ACC112 (cell line): ENCODE data around the gene KRTAP10-8.
"Not testable (repeated sequence)": the region's sequence is repeated elsewhere in the genome, so short reads cannot be mapped to it uniquely, and the experiment has no call there.

Source experiments
- H2AFZ ChIP-seq: fragments of 200-600 bp; sonication (generic); one replicate; pipeline ENCODE4 v1.6.0; 2017; ENCODE audit warnings: antibody characterized with exemption, low read length; ENCODE audit not compliant: unreplicated experiment
- H3K27ac ChIP-seq: fragments of 200-600 bp; sonication (generic); 2 replicates; pipeline ENCODE4 v1.5.1; 2014; ENCODE audit warnings: low read depth, mild to moderate bottlenecking, antibody characterized with exemption, low read length, moderate library complexity
- H3K27me3 ChIP-seq: fragments of 200-600 bp; sonication (generic); 2 replicates; pipeline ENCODE4 v1.6.1; 2014; ENCODE audit warnings: mild to moderate bottlenecking, antibody characterized with exemption, low read length, moderate library complexity, mixed read lengths; ENCODE audit not compliant: insufficient read depth
- H3K36me3 ChIP-seq: fragments of 200-600 bp; sonication (generic); 2 replicates; pipeline ENCODE4 v1.6.1; 2016; ENCODE audit warnings: mild to moderate bottlenecking, antibody characterized with exemption, low read length, moderate library complexity, mixed read lengths; ENCODE audit not compliant: insufficient read depth
- H3K4me1 ChIP-seq: fragments of 200-600 bp; sonication (generic); one replicate; pipeline ENCODE4 v1.6.1; 2016; ENCODE audit warnings: low read length, mixed read lengths; ENCODE audit not compliant: insufficient read depth, unreplicated experiment, control insufficient read depth
- H3K4me3 ChIP-seq: fragments of 200-600 bp; sonication (generic); 2 replicates; pipeline ENCODE4 v1.5.1; 2014; ENCODE audit warnings: mild to moderate bottlenecking, low read depth, low read length
- H3K79me2 ChIP-seq: fragments of 200-600 bp; sonication (generic); one replicate; pipeline ENCODE4 v1.6.0; 2016; ENCODE audit warnings: low read length; ENCODE audit not compliant: control insufficient read depth, unreplicated experiment, insufficient read depth

KRTAP10-8 gene

DNA sequence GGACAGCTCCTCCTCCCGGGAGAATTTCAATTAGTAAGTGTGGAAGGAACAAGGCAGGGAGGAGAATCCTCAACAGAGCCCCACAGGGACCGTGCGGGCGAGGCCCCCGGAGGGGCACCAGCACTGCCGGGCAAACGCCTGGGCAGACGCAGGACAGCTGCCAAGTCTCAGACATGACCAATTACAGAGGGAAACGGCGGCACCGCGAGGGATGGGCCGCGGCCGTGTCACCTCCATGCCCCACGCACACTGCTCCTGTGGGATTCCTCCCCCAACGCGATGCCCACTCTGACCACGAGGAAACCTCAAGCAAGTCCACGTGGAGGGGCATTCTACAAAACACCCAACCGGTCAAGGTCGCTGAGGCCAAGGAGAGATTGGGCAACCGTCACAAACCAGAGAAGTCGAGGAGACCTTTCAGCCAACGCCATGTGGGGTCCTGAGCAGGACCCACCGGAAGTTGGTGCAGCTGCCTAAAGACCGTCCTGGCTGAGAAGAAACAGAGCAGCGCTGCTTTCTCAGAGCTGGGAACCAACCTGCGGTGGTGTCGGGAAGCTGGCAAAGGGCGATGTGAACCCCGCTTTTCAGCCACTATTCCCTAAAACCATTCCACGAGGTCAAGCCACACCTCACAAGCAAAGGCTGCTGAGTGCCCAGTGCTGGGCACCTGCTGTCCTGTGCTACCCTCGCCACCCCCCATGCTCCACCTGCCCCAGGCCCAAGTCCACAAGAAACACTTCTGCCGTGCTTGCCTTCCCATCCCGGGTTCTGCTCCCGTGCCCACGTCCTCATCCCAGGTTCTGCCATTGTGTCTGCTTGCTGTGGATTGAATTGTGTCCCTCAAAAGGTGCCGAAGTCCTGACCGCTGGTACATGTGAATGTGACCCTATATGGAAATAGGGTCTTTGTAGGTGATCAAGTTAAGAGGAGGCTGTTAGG lies 39.8 kb upstream of the KRTAP10-8 start:
- no peaks in the 10 kb centered on the region for H3K4me1 ChIP-seq
- no peak overlapping the region for H3K4me3 ChIP-seq
- no peak overlapping the region for H2AFZ ChIP-seq
- H3K36me3 ChIP-seq: no peaks in the 10 kb centered on the region
- no peak overlapping the region for H3K27ac ChIP-seq
- H3K27me3 ChIP-seq: peaks cover 3% of the 10 kb centered on the region; the same call in 1 of the 2 replicates
- no peaks in the 10 kb centered on the region for H3K79me2 ChIP-seq

GRCh38 chr21:44572959-44573583 lies 38.8 kb upstream of the KRTAP10-8 start:
- Histone ChIP-seq H2AFZ (no peak overlapping the region), H3K4me3 (no peak overlapping the region), H3K79me2 (no peaks in the 10 kb centered on the region), H3K27me3 (peaks cover 7% of the 10 kb centered on the region; the same call in 1 of the 2 replicates), H3K27ac (no peak overlapping the region), H3K4me1 (no peaks in the 10 kb centered on the region), H3K36me3 (no peaks in the 10 kb centered on the region)

GRCh38 chr21:44573630-44574456 lies 38.0 kb upstream of the KRTAP10-8 start, which contains the start of gene KRTAP10-4:
Gene KRTAP10-4, plus strand, starts transcription at chr21:44573729. Its CDS starts 30 bp downstream, at chr21:44573759.
- H3K27ac ChIP-seq, H3K4me1 ChIP-seq, H3K79me2 ChIP-seq, H3K27me3 ChIP-seq, H3K4me3 ChIP-seq, H2AFZ ChIP-seq, H3K36me3 ChIP-seq: not testable (repeated sequence)

DNA sequence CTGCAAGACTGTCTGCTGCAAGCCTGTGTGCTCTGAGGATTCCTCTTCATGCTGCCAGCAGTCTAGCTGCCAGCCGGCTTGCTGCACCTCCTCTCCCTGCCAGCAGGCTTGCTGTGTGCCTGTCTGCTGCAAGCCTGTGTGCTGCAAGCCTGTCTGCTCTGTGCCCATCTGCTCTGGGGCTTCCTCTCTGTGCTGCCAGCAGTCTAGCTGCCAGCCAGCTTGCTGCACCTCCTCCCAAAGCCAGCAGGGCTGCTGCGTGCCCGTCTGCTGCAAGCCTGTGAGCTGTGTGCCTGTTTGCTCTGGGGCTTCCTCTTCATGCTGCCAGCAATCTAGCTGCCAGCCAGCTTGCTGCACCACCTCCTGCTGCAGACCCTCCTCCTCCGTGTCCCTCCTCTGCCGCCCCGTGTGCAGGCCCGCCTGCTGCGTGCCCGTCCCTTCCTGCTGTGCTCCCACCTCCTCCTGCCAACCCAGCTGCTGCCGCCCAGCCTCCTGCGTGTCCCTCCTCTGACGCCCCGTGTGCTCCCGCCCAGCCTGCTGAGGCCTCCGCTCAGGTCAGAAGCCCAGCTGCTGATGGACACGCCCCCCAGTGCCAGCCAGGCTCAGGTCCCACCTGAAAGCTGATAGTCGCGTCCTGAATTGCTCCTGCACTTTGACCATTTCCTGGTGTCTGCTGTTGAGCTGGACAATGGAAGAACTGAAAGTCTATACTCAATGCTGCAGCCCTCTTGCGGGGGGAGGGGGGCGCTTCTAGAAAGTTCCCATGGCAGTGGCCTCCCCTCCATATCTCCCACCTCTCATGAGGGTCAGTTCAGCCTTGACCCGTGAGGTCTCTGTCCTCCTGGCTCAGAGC lies 37.2 kb upstream of the KRTAP10-8 start:
- Histone ChIP-seq H3K27me3 (peaks cover 7% of the 10 kb centered on the region; the same call in 1 of the 2 replicates), H3K27ac (no peak overlapping the region)

DNA sequence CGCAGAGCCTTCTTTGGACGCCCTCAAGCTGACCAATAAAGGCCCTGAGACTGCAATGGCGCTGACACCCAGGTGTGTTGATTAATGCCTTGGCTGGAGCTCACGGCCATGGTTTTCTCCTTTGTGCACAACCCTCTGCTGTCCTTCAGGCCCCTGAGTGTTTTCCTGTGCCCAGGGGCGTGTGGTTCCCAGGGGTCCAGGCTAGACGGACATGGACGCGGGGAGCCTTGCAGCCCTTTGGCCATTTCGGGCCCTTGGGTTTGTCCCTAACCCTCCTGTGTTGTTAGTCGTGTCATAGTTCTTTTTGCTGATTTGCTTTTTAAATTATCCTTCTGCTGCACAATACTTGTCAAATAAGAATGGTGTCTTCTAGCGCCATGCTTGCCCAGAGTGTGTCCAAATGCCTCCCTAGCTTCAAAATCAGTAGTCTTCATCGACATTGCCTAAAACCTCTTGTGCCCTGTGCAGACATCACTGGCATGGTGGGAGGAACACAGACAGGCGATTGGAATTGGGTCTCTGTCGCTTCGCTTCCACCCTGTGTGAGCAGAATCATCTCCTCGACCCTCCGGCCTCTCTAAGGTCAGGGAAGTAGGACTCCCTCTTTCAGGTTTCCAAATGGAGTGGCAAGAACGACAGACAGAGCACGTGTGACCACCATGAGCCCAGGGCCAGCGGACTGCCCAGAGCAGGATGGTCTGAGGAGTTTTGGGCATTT lies 36.4 kb upstream of the KRTAP10-8 start:
- H3K4me1 ChIP-seq: no peaks in the 10 kb centered on the region
- H3K79me2 ChIP-seq: no peaks in the 10 kb centered on the region
- H3K27ac ChIP-seq: no peak overlapping the region
- no peaks in the 10 kb centered on the region for H3K36me3 ChIP-seq
- peaks cover 7% of the 10 kb centered on the region; the same call in 1 of the 2 replicates for H3K27me3 ChIP-seq
- H2AFZ ChIP-seq: no peak overlapping the region
- no peak overlapping the region for H3K4me3 ChIP-seq

More for the DNA sequence above, 37.2 kb upstream of the KRTAP10-8 start:
- Histone ChIP-seq H3K79me2 (no peaks in the 10 kb centered on the region), H3K4me1 (no peaks in the 10 kb centered on the region), H2AFZ (no peak overlapping the region), H3K36me3 (no peaks in the 10 kb centered on the region), H3K4me3 (no peak overlapping the region)

DNA sequence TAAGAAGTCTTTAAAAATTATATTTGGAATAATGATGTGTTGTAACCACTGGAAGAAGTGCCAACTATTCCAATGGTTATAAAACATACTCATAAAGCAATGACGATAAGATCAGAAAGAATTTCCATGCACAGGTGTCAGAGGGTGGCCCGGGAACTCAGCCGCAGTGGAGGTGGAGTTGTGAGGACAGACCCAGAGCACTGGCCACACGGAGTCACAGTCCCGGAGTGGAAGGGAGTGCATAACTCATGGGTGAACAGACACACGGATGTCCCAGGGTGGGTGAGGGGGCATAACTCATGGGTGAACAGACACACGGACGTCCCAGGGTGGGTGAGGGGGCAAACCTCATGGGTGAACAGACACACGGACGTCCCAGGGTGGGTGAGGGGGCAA lies 35.9 kb upstream of the KRTAP10-8 start:
- Histone ChIP-seq H2AFZ (no peak overlapping the region), H3K79me2 (no peaks in the 10 kb centered on the region), H3K27ac (no peak overlapping the region), H3K4me3 (no peak overlapping the region), H3K27me3 (0 out of 2 replicates have a peak, but pooled peaks cover 7% of the 10 kb centered on the region), H3K36me3 (no peaks in the 10 kb centered on the region), H3K4me1 (no peaks in the 10 kb centered on the region)

GRCh38 chr21:44578371-44579055 lies 33.4 kb upstream of the KRTAP10-8 start:
- no peaks in the 10 kb centered on the region for H3K4me1 ChIP-seq
- H3K79me2 ChIP-seq: no peaks in the 10 kb centered on the region

DNA sequence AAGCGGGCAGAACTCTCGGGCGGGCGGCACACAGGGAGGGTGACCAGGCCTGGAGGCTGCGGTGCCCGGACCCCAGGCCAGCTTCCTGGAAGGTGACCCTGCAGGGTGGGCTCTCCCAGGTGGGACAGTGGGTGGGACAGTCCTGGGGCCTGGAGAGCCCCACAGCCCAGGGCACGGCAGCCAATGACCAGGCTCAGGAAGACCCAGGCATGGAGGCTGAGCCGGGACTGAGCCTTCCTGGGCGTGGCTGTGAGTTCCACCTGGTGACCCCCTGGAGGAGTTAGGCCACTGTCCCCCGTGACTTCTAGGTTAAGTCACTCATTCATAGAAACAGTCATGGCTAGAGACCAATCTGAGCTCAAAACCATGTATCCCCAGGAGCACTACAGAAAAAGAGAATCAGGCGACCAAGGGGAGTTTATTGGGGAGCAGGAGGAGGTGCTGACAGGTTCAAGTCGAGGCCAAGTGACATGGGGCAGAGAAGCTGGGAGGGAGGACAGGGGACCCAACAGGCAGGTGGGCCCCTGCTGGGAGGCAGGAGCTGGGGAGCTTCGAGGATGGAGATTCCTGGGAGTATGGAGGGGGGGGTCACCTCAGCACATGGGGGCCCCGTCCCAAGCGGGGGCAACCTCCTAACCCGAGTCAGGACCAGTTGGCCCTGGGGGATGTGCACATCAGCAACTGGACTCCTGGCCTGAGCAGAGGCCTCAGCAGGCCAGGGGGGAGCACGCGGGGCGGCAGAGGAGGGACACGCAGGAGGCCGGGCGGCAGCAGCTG lies 32.6 kb upstream of the KRTAP10-8 start:
- Histone ChIP-seq H3K27ac (no peak overlapping the region), H3K4me1 (no peaks in the 10 kb centered on the region), H3K79me2 (no peaks in the 10 kb centered on the region), H2AFZ (no peak overlapping the region), H3K4me3 (no peak overlapping the region), H3K27me3 (peaks cover 10% of the 10 kb centered on the region; the same call in 1 of the 2 replicates), H3K36me3 (no peaks in the 10 kb centered on the region)

More at GRCh38 chr21:44578371-44579055, 33.4 kb upstream of the KRTAP10-8 start:
- no peaks in the 10 kb centered on the region for H3K36me3 ChIP-seq
- H3K27ac ChIP-seq: no peak overlapping the region
- no peak overlapping the region for H3K4me3 ChIP-seq
- H3K27me3 ChIP-seq: peaks cover 10% of the 10 kb centered on the region; the same call in 1 of the 2 replicates
- no peak overlapping the region for H2AFZ ChIP-seq
